Activated CD4-positive, alpha-beta T cell treated with anti-CD3 and anti-CD28 coated beads, Interleukin-2, amount 10 ng/mL, durations not matched to agents 7 days and 5 days (primary cell): ENCODE data around the gene HTR3C. TPM values are rescaled to one million over a fixed set of nuclear protein-coding genes. Genes with fewer than 3 reads are reported as not detected.
"Not testable (repeated sequence)": the region's sequence is repeated elsewhere in the genome, so short reads cannot be mapped to it uniquely, and the experiment has no call there.

Experiments
- CTCF ChIA-PET: fragments of 350-600 bp; sonication (Branson Sonifier 250); formaldehyde crosslinking; loops from one replicate; lab custom pipeline; 2021; ENCODE audit warnings: antibody characterized with exemption; lab: Charles Lee
- POLR2A ChIA-PET: fragments of 350-600 bp; sonication (Branson Sonifier 250); formaldehyde crosslinking; loops from one replicate; lab custom pipeline; 2021; ENCODE audit warnings: antibody characterized with exemption; lab: Charles Lee
- DNase-seq: peaks from one replicate; pipeline ENCODE4 v3.0.0-alpha.2; 2020
- H3K27ac Mint-ChIP-seq: one replicate; pipeline ENCODE4 v1.8.0; 2021; ENCODE audit warnings: mild to moderate bottlenecking, moderate library complexity, mixed read lengths
- H3K27me3 Mint-ChIP-seq: one replicate; pipeline ENCODE4 v1.8.0; 2021; ENCODE audit warnings: mixed read lengths
- H3K36me3 Mint-ChIP-seq: one replicate; pipeline ENCODE4 v1.8.0; 2021; ENCODE audit warnings: low read depth, mixed read lengths
- H3K4me1 Mint-ChIP-seq: one replicate; pipeline ENCODE4 v1.8.0; 2021; ENCODE audit warnings: mixed read lengths
- H3K4me3 Mint-ChIP-seq: one replicate; pipeline ENCODE4 v1.8.0; 2021; ENCODE audit warnings: mild to moderate bottlenecking, moderate library complexity, mixed read lengths
- H3K9me3 Mint-ChIP-seq: one replicate; pipeline ENCODE4 v1.8.0; 2021; ENCODE audit warnings: mixed read lengths
- total RNA-seq, 2 experiments: library from RNA; stranded (reverse); gene quantifications; one replicate each; pipeline ENCODE4 v1.2.3, GENCODE V29; 2021

The HTR3C gene
- total RNA-seq, 2 experiments from 2014 or later, result not detected

DNA sequence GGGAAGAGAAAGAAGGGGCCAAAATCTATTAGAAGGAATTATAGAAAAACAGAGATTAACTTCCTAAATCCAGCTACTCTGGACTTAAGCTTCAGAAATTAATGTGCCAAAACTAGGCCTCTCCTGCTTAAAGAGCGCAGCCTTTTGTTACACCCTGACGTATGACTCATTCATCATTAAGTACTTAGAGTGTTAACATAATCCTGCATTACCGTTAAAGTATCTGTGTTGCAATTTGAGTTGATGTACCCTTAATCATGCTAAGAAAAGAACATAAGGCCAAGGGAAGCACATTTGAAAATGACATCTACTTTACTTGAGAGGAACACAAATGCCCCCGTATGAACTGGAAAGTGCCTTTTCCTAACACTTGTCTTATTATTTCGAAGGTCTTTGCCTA lies 13.4 kb upstream of the HTR3C start:
- DNase-seq, result no peak
- H3K27ac Mint-ChIP-seq, result no peak overlapping the region
- peaks cover 2% of the 10 kb centered on the region for H3K27me3 Mint-ChIP-seq
- ChIA-PET POLR2A (no interaction called here), CTCF (interaction anchor here (1.0 kb wide), 1 partner anchor 116 kb away, joined by 3 read pairs; no protein-coding TSS in a partner anchor)
- H3K36me3 Mint-ChIP-seq, result no peaks in the 10 kb centered on the region
- H3K4me3 Mint-ChIP-seq, result no peak overlapping the region
- H3K9me3 Mint-ChIP-seq, result no peaks in the 10 kb centered on the region
- no peaks in the 10 kb centered on the region for H3K4me1 Mint-ChIP-seq

DNA sequence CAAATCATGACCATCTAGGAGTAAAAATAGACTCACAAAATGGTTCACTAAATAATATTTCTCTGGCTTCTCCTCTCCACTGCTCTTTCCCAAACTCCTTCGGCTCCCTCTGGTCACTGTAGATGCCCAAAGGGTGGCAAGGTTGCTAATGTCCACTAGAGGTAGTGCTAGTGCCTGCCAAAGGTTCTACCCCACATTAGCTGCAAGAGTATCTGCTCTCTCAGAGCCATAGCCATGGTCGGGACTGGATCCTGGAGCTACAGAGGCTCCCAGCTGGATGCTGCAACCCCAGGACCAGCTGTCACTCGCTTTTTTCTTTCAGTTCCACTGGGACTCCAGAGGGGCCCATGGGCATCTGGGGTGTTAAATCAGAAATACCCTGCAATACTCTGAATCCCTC lies 12.8 kb upstream of the HTR3C start:
- CTCF ChIA-PET, result interaction anchor here (0.7 to 1.0 kb wide), 2 partner anchors 60 to 117 kb away, joined by 3 read pairs; no protein-coding TSS in a partner anchor
- no peak overlapping the region for H3K27ac Mint-ChIP-seq
- POLR2A ChIA-PET, result no interaction called here
- H3K36me3 Mint-ChIP-seq, result no peaks in the 10 kb centered on the region
- no peaks in the 10 kb centered on the region for H3K4me1 Mint-ChIP-seq
- H3K9me3 Mint-ChIP-seq, result no peaks in the 10 kb centered on the region
- no peak overlapping the region for H3K4me3 Mint-ChIP-seq
- peaks cover 2% of the 10 kb centered on the region for H3K27me3 Mint-ChIP-seq
- no peak for DNase-seq

DNA sequence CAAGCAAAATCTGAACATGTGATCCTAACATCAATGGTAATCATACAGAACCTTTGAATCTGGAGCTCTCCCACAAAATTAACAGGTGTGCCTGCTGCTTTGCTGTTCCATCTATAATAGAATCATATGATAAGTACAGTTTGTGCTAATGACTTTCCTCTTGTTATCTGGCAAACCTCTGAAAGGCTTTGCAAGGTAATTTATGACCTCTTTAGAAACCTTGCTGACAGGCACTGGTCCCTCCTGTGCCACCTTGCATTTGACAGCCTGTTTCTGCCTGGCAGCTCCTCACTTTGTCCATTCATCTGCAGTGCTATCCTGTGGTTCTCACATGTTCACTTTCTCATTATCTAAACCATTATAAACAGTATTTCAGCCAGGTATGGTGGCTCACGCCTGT lies 10.2 kb upstream of the HTR3C start:
- H3K27me3 Mint-ChIP-seq, result peaks cover 2% of the 10 kb centered on the region
- ChIA-PET POLR2A (no interaction called here), CTCF (interaction anchor here (1.2 kb wide), 1 partner anchor 14 kb away, joined by 3 read pairs; no protein-coding TSS in a partner anchor)
- H3K9me3 Mint-ChIP-seq, result no peaks in the 10 kb centered on the region
- H3K27ac Mint-ChIP-seq, result no peak overlapping the region
- no peak for DNase-seq
- H3K4me3 Mint-ChIP-seq, result no peak overlapping the region
- H3K36me3 Mint-ChIP-seq, result no peaks in the 10 kb centered on the region
- H3K4me1 Mint-ChIP-seq, result no peaks in the 10 kb centered on the region

DNA sequence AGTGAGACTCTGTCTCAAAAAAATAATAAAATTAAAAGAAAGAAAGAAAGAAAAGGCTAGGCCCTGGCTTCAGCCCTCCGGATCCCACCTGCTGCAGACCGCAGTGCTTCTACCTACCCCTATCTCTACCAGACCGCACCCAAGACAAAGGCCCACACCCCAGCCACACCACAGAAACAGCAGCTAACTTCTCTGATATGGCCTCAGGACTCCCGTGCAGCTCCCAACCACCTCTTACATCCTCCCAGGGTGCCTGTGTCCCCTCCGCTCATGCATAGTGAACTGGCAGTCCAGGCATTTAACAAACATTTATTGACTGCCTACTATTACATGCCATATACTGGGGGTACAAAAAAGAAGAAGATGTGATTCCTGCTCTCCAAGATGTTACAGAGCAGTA lies 6.9 kb upstream of the HTR3C start:
- no peak for DNase-seq
- CTCF ChIA-PET, result no interaction called here
- Mint-ChIP-seq H3K36me3 (no peaks in the 10 kb centered on the region), H3K27me3 (peaks cover 2% of the 10 kb centered on the region), H3K4me1 (no peaks in the 10 kb centered on the region), H3K9me3 (no peaks in the 10 kb centered on the region), H3K4me3 (no peak overlapping the region), H3K27ac (no peak overlapping the region)
- POLR2A ChIA-PET, result no interaction called here

DNA sequence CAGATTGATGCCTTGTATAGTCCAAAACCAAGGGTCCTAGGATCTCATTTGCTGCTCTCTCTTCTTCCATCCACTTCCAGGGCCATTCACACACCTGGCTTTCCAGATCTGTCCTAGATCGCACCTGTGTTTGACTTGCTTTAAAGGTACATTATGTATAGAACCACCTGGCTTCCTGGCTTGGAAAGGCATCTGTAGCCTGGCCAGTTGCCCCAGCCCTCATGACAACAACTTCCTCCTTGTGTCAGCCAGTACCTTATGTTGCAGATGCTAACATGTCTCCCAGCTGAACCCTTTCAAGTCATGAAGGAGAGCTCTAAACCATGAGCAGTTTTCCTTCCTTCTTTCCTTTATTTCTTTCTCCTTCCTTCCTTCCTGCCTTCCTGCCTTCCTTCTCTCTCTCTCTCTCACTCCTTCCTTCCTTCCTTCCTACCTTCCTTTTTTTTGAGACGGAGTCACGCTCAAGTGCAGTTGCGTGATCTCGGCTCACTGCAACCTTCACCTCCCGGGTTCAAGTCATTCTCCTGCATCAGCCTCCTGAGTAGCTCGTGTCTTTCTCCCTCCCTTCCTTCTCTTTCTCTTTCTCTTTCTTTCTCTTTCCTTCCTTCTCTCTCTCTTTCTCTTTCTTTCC lies 2.5 kb upstream of the HTR3C start:
- Mint-ChIP-seq H3K9me3 (no peaks in the 10 kb centered on the region), H3K36me3 (no peaks in the 10 kb centered on the region), H3K4me1 (no peaks in the 10 kb centered on the region), H3K27ac (no peak overlapping the region), H3K27me3 (peaks cover 2% of the 10 kb centered on the region), H3K4me3 (no peak overlapping the region)
- DNase-seq, result no peak
- POLR2A ChIA-PET, result no interaction called here
- CTCF ChIA-PET, result interaction anchor here (1.4 kb wide), 1 partner anchor 9 kb away, joined by 3 read pairs; no protein-coding TSS in a partner anchor

DNA sequence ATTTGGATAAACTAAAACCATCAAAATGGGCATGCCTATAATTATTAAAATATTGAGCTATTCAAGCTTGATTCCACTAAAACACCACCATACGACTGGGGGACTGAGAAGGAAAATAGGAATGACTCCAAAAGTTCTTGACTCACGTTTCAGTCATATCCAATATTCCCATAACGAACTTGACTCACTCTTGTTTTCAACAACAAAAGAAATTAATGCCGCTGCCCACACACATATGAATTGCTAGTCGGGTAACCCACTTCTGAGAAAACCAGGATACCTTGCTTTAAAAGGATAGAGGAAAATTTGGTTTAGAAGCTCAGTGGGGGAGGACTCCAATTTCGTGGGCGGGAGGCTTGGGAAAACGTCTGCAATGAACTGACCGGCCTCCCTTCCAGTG lies 5.2 kb downstream of the HTR3C start:
- DNase-seq, result no peak
- Mint-ChIP-seq H3K36me3 (no peaks in the 10 kb centered on the region), H3K4me3 (no peak overlapping the region), H3K27me3 (peaks cover 2% of the 10 kb centered on the region), H3K4me1 (no peaks in the 10 kb centered on the region), H3K9me3 (no peaks in the 10 kb centered on the region), H3K27ac (no peak overlapping the region)
- CTCF ChIA-PET, result no interaction called here
- POLR2A ChIA-PET, result no interaction called here

DNA sequence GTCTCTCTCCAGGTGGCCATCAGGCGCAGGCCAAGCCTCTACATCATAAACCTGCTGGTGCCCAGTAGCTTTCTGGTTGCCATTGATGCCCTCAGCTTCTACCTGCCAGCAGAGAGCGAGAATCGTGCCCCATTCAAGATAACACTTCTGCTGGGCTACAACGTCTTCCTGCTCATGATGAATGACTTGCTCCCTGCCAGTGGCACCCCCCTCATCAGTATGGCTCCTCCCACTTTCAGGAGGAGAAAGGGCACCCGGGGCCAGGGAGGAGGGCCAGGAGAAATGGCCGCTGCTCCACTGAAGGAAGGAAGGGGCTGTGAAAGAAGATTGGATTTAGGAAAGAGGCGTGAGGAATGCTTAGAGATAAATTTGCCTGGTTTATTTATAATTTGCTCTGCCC lies 6.6 kb downstream of the HTR3C start:
- H3K4me3 Mint-ChIP-seq, result no peak overlapping the region
- ChIA-PET POLR2A (no interaction called here), CTCF (no interaction called here)
- H3K27ac Mint-ChIP-seq, result no peak overlapping the region
- peaks cover 2% of the 10 kb centered on the region for H3K27me3 Mint-ChIP-seq
- no peaks in the 10 kb centered on the region for H3K4me1 Mint-ChIP-seq
- no peaks in the 10 kb centered on the region for H3K36me3 Mint-ChIP-seq
- H3K9me3 Mint-ChIP-seq, result no peaks in the 10 kb centered on the region
- no peak for DNase-seq

DNA sequence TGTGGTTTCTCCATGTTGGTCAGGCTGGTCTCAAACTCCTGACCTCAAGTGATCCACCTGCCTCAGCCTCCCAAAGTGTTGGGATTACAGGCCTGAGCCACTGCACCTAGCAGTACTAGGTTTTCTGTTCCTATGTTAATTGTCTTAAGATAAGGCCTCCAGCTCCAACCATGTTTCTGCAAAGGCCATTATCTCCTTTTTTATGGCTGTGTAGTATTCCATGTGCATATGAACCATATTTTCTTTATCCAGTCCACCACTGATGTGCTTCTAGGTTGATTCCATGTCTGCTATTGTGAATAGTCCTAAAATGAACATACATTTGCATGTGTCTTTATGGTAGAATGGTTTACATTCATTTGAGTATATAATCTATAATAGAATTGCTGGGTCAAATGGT lies 9.8 kb downstream of the HTR3C start:
- Mint-ChIP-seq H3K27ac (no peak overlapping the region), H3K4me3 (no peak overlapping the region), H3K9me3 (no peaks in the 10 kb centered on the region), H3K27me3 (peaks cover 2% of the 10 kb centered on the region), H3K36me3 (no peaks in the 10 kb centered on the region), H3K4me1 (no peaks in the 10 kb centered on the region)
- no peak for DNase-seq
- POLR2A ChIA-PET, result no interaction called here
- CTCF ChIA-PET, result no interaction called here

DNA sequence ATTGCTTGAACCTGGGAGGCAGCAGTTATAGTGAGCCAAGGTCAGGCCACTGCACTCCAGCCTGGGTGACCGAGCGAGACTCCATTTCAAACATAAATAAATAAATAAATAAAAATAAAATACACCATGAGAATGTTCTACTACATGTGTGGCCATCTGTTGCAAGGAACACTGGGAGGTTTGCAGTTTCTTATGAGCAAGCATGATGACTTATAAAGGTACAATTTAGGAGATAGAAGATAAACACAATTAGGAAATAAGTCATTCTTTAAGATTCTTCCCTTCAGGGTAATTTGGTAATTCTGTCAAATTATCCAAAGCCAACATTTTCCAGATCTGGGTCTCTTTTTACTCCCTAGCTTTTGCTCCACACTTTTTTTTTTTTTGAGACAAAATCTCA lies 13.4 kb downstream of the HTR3C start:
- Mint-ChIP-seq H3K36me3 (no peaks in the 10 kb centered on the region), H3K4me1 (no peaks in the 10 kb centered on the region), H3K27me3 (peaks cover 7% of the 10 kb centered on the region), H3K4me3 (no peak overlapping the region), H3K27ac (no peak overlapping the region), H3K9me3 (peaks cover 11% of the 10 kb centered on the region)
- CTCF ChIA-PET, result no interaction called here
- POLR2A ChIA-PET, result no interaction called here
- no peak for DNase-seq

DNA sequence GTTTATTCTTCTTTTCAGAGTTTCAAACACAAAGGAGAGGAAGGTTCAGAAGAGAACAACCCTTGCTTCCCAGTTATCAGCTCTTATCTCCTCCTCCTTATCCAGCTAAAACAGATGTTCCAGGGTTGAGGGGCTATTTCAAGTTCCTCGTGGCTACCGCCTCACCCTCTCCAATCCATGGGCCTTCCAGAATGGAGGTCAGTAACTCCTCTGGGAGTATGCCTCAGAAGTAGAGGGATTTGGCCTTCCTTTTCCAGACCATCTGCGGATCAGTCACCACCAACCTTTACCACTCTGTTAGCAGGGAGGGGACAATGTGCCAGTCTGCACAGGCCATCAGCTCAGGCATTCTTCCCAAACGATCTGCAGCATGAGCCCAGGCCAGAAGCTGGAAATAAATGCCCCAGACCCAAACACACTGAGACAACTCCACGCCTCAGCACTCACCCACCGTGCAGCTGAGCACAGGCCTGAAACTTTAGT lies 14.8 kb downstream of the HTR3C start:
- no peak for DNase-seq
- Mint-ChIP-seq H3K36me3 (no peaks in the 10 kb centered on the region), H3K9me3 (peaks cover 11% of the 10 kb centered on the region), H3K27me3 (peaks cover 6% of the 10 kb centered on the region), H3K4me1 (no peaks in the 10 kb centered on the region), H3K4me3 (no peak overlapping the region), H3K27ac (no peak overlapping the region)
- POLR2A ChIA-PET, result no interaction called here
- CTCF ChIA-PET, result no interaction called here

DNA sequence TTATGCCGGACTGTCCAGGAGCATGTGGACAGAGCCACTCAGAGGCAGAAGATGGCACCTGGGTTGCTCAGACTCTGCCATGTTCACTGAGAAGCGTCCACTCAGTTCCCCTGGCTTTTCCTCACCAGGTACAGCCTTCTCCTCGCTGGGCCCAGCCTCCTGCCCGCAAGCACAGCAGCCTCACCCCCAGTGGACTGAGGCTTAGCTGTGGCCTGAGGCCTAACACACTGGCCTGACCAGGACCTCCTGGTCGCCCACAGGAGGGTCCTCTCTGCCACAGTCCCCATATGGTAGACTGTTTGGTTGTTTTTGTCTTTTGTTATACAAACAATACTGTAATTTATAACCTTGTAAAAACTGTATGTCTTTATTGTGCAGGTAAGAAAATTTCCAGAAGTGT lies 15.5 kb downstream of the HTR3C start:
- peaks cover 6% of the 10 kb centered on the region for H3K27me3 Mint-ChIP-seq
- ChIA-PET POLR2A (no interaction called here), CTCF (no interaction called here)
- no peaks in the 10 kb centered on the region for H3K4me1 Mint-ChIP-seq
- H3K4me3 Mint-ChIP-seq, result no peak overlapping the region
- no peak overlapping the region for H3K27ac Mint-ChIP-seq
- peaks cover 11% of the 10 kb centered on the region for H3K9me3 Mint-ChIP-seq
- no peaks in the 10 kb centered on the region for H3K36me3 Mint-ChIP-seq
- DNase-seq, result no peak

DNA sequence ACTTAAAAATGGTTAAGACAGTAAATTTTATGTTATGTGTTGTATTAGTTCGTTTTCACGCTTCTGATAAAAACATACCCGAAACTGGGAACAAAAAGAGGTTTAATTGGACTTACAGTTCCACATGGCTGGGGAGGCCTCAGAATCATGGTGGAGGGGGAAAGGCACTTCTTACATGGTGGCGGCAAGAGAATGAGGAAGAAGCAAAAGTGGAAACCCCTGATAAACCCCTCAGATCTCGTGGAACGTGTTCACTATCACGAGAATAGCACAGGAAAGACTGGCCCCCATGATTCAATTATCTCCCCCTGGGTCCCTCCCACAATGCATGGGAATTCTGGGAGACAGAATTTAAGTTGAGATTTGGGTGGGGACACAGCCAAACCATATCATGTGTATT lies 18.3 kb downstream of the HTR3C start:
- peaks cover 15% of the 10 kb centered on the region for H3K27me3 Mint-ChIP-seq
- H3K27ac Mint-ChIP-seq, DNase-seq, H3K4me3 Mint-ChIP-seq, H3K4me1 Mint-ChIP-seq, POLR2A ChIA-PET, H3K36me3 Mint-ChIP-seq, CTCF ChIA-PET: not testable (repeated sequence)
- peaks cover 11% of the 10 kb centered on the region for H3K9me3 Mint-ChIP-seq

DNA sequence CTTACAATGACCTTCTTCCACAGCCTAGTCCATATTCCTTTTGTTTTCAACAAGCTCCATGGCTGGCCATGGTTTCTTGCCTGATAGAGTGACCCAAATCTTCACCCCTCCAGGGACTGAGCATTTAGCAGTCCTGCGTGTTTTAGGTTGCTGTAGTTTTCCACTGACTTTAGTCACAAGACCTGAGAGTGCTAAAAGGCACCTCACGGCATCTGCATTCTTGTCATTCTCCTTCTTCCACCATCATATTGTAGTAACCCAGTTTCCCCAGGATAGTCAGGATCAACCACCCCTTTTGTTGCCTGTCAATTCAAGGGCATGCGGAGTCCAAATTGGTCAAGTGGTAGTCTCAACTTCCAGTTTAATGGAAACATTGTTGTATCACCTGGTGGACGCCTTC lies 20.8 kb downstream of the HTR3C start:
- Mint-ChIP-seq H3K9me3 (peaks cover 11% of the 10 kb centered on the region), H3K27ac (no peak overlapping the region), H3K4me3 (no peak overlapping the region), H3K36me3 (no peaks in the 10 kb centered on the region), H3K4me1 (no peaks in the 10 kb centered on the region), H3K27me3 (peaks cover 15% of the 10 kb centered on the region)
- POLR2A ChIA-PET, result no interaction called here
- CTCF ChIA-PET, result no interaction called here
- DNase-seq, result no peak

DNA sequence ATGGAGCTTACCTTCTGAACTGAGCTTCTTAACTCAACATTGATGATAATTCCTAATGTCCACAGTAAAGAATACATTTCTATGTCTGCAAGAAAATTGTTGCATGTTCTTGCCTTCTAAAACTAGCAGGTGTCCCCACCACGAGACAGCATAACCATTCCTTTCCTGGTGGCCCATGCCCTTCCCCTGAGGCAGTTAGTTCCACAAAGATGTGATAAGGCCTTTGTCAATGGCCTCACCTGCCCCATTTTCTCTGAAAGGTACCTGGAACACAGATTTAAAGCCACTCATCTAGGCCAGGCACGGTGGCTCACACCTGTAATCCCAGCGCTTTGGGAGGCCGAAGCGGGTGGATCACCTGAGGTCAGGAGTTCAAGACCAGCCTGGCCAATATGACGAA lies 23.1 kb downstream of the HTR3C start:
- Mint-ChIP-seq H3K4me1 (no peaks in the 10 kb centered on the region), H3K27me3 (peaks cover 12% of the 10 kb centered on the region), H3K27ac (no peak overlapping the region), H3K9me3 (peaks cover 3% of the 10 kb centered on the region), H3K4me3 (no peak overlapping the region), H3K36me3 (no peaks in the 10 kb centered on the region)
- CTCF ChIA-PET, result no interaction called here
- POLR2A ChIA-PET, result no interaction called here
- no peak for DNase-seq
